Endothelial cell of umbilical vein (primary cell): Measurements from ENCODE around the gene LYRM4.

ENCODE experiments used
- CTCF ChIP-seq, 2 donors: IDR thresholded peaks; 1 replicate in 1 of 2; 2 replicates in 1 of 2; pipeline ENCODE4 v1.5.1; 2011; ENCODE audit warnings: low read length in 2 of 2, mild to moderate bottlenecking in 2 of 2, moderate library complexity in 2 of 2, control low read depth in 1 of 2, inconsistent platforms in 1 of 2, low read depth in 1 of 2; ENCODE audit not compliant: insufficient read depth in 1 of 2; ENCODE audit errors: extremely low read depth in 1 of 2
- EZH2 ChIP-seq: IDR thresholded peaks from 2 replicates; pipeline ENCODE4 v1.6.1; 2012; ENCODE audit warnings: borderline replicate concordance, low read depth, mild to moderate bottlenecking, moderate library complexity, low read length, inconsistent platforms; ENCODE audit not compliant: severe bottlenecking
- POLR2AphosphoS5 ChIP-seq: IDR thresholded peaks from 2 replicates; pipeline ENCODE4 v1.6.1; 2012; ENCODE audit warnings: low read depth, mild to moderate bottlenecking, control low read depth, low read length, moderate library complexity; ENCODE audit not compliant: insufficient read depth

GRCh38 chr6:5076931-5077330 lies 183.8 kb downstream of the LYRM4 start:
- TF ChIP-seq CTCF (IDR thresholded peaks at IDR 0.05; ENCODE audit: extremely low read depth in 1 of 2, insufficient read depth in 1 of 2, low read depth in 1 of 2, low read length in 2 of 2) (no peak), EZH2 (no peak), POLR2AphosphoS5 (no peak)
